Loucy (cell line): ENCODE measurements around the gene CEACAM5.

Experiments used
- H2AFZ ChIP-seq: fragments of 200-600 bp; sonication (generic); 2 replicates; pipeline ENCODE4 v1.6.0; 2016; ENCODE audit warnings: antibody characterized with exemption, mild to moderate bottlenecking, low read length, moderate library complexity
- H3F3A ChIP-seq: fragments of 200-600 bp; 2 replicates; pipeline ENCODE4 v1.6.0; 2016; ENCODE audit warnings: antibody characterized with exemption, low read depth, mild to moderate bottlenecking
- H3K27me3 ChIP-seq: fragments of 200-600 bp; sonication (generic); 2 replicates; pipeline ENCODE4 v1.6.1; 2014; ENCODE audit warnings: low read length, mild to moderate bottlenecking; ENCODE audit not compliant: insufficient read depth, poor library complexity, severe bottlenecking
- H3K36me3 ChIP-seq: fragments of 200-600 bp; sonication (generic); 2 replicates; pipeline ENCODE4 v1.6.1; 2016; ENCODE audit warnings: low read length; ENCODE audit not compliant: insufficient read depth
- H3K4me1 ChIP-seq: fragments of 200-600 bp; sonication (generic); 2 replicates; pipeline ENCODE4 v1.5.1; 2014; ENCODE audit warnings: low read length, mild to moderate bottlenecking; ENCODE audit not compliant: insufficient read depth, poor library complexity, severe bottlenecking
- H3K4me2 ChIP-seq: fragments of 200-600 bp; sonication (generic); 2 replicates; pipeline ENCODE4 v1.6.0; 2014; ENCODE audit warnings: antibody characterized with exemption, low read length, low read depth, mild to moderate bottlenecking; ENCODE audit not compliant: poor library complexity, severe bottlenecking
- H3K4me3 ChIP-seq: fragments of 200-600 bp; sonication (generic); 2 replicates; pipeline ENCODE4 v1.5.1; 2014; ENCODE audit warnings: low read length, mild to moderate bottlenecking, mixed read lengths; ENCODE audit not compliant: poor library complexity, severe bottlenecking
- H3K79me2 ChIP-seq: fragments of 200-600 bp; sonication (generic); 2 replicates; pipeline ENCODE4 v1.6.1; 2014; ENCODE audit warnings: low read length; ENCODE audit not compliant: insufficient read depth
- H3K9ac ChIP-seq: fragments of 200-600 bp; sonication (generic); 2 replicates; pipeline ENCODE4 v1.6.0; 2014; ENCODE audit warnings: mild to moderate bottlenecking, low read depth, low read length, moderate library complexity; ENCODE audit not compliant: poor library complexity, severe bottlenecking
- H3K9me2 ChIP-seq: fragments of 200-600 bp; sonication (generic); replicated peaks from 2 replicates; pipeline ENCODE4 v1.6.1; 2016; ENCODE audit warnings: low read depth, low read length, mixed read lengths
- H3K9me3 ChIP-seq: fragments of 200-600 bp; sonication (generic); 2 replicates; pipeline ENCODE4 v1.6.1; 2014; ENCODE audit warnings: mild to moderate bottlenecking, antibody characterized with exemption, low read length, low read depth; ENCODE audit not compliant: insufficient read depth
- H4K20me1 ChIP-seq: fragments of 200-600 bp; sonication (generic); 2 replicates; pipeline ENCODE4 v1.6.0; 2014; ENCODE audit warnings: antibody characterized with exemption, low read length, mild to moderate bottlenecking; ENCODE audit not compliant: insufficient read depth, poor library complexity, severe bottlenecking
- CTCF ChIP-seq: fragments of 200-600 bp; sonication (generic); conservative IDR thresholded peaks from 2 replicates; pipeline ENCODE4 v1.5.1; 2014; ENCODE audit warnings: mild to moderate bottlenecking, antibody characterized with exemption, low read length
- EZH2phosphoT487 ChIP-seq: fragments of 200-600 bp; IDR thresholded peaks from 2 replicates; pipeline ENCODE4 v1.6.1; 2018; ENCODE audit warnings: antibody characterized with exemption, mild to moderate bottlenecking, moderate library complexity, borderline replicate concordance

Gene CEACAM5

GRCh38 chr19:41699231-41699967, 9.0 kb upstream of the CEACAM5 start:
- Histone ChIP-seq H4K20me1 (no peaks in the 10 kb centered on the region), H2AFZ (no peak overlapping the region), H3K4me2 (no peak overlapping the region)

GRCh38 chr19:41699968-41700323, 8.5 kb upstream of the CEACAM5 start:
- H2AFZ ChIP-seq = no peak overlapping the region
- H3K36me3 ChIP-seq = no peaks in the 10 kb centered on the region
- H3K9me2 ChIP-seq = no peaks in the 10 kb centered on the region
- H3K27me3 ChIP-seq = no peaks in the 10 kb centered on the region
- no peak for TF ChIP-seq EZH2phosphoT487
- no peak for TF ChIP-seq CTCF
- no peak overlapping the region for H3K4me2 ChIP-seq
- no peaks in the 10 kb centered on the region for H4K20me1 ChIP-seq
- no peaks in the 10 kb centered on the region for H3K79me2 ChIP-seq
- no peaks in the 10 kb centered on the region for H3F3A ChIP-seq
- no peaks in the 10 kb centered on the region for H3K4me1 ChIP-seq
- no peaks in the 10 kb centered on the region for H3K9me3 ChIP-seq
- H3K9ac ChIP-seq = no peak overlapping the region
- H3K4me3 ChIP-seq = no peak overlapping the region

More at GRCh38 chr19:41699231-41699967, 9.0 kb upstream of the CEACAM5 start:
- H3K9ac ChIP-seq = no peak overlapping the region
- no peaks in the 10 kb centered on the region for H3K36me3 ChIP-seq
- no peak overlapping the region for H3K4me3 ChIP-seq
- TF ChIP-seq EZH2phosphoT487 (no peak), CTCF (no peak)
- no peaks in the 10 kb centered on the region for H3K9me3 ChIP-seq
- H3K27me3 ChIP-seq = no peaks in the 10 kb centered on the region
- H3K9me2 ChIP-seq = no peaks in the 10 kb centered on the region
- H3K4me1 ChIP-seq = no peaks in the 10 kb centered on the region
- no peaks in the 10 kb centered on the region for H3F3A ChIP-seq
- no peaks in the 10 kb centered on the region for H3K79me2 ChIP-seq

GRCh38 chr19:41700381-41701195, 7.8 kb upstream of the CEACAM5 start:
- Histone ChIP-seq H3K9me3 (no peaks in the 10 kb centered on the region), H3K36me3 (no peaks in the 10 kb centered on the region), H3K79me2 (no peaks in the 10 kb centered on the region), H3K4me3 (no peak overlapping the region), H3K9me2 (no peaks in the 10 kb centered on the region), H3K4me1 (no peaks in the 10 kb centered on the region), H3K27me3 (no peaks in the 10 kb centered on the region), H4K20me1 (no peaks in the 10 kb centered on the region), H3K4me2 (no peak overlapping the region), H2AFZ (no peak overlapping the region), H3K9ac (no peak overlapping the region), H3F3A (no peaks in the 10 kb centered on the region)
- TF ChIP-seq CTCF (no peak), EZH2phosphoT487 (no peak)
